A172 (cell line): Measurements from ENCODE around the gene TNS1. TPM values are rescaled to one million over a fixed set of nuclear protein-coding genes. Genes with fewer than 3 reads are reported as not detected.

Source experiments
- DNase-seq: peaks from one replicate; pipeline ENCODE4 v3.0.0-alpha.2; 2015; ENCODE audit warnings: low spot score
- total RNA-seq: library from RNA; depleted of rRNA; stranded (reverse); fragments of >200 nt; shearing (Covaris generic); gene quantifications from 2 replicates; pipeline ENCODE4 v1.2.3, GENCODE V29; 2014

Gene TNS1
- total RNA-seq, 1 experiment from 2014 or later = 1.6 TPM

DNA sequence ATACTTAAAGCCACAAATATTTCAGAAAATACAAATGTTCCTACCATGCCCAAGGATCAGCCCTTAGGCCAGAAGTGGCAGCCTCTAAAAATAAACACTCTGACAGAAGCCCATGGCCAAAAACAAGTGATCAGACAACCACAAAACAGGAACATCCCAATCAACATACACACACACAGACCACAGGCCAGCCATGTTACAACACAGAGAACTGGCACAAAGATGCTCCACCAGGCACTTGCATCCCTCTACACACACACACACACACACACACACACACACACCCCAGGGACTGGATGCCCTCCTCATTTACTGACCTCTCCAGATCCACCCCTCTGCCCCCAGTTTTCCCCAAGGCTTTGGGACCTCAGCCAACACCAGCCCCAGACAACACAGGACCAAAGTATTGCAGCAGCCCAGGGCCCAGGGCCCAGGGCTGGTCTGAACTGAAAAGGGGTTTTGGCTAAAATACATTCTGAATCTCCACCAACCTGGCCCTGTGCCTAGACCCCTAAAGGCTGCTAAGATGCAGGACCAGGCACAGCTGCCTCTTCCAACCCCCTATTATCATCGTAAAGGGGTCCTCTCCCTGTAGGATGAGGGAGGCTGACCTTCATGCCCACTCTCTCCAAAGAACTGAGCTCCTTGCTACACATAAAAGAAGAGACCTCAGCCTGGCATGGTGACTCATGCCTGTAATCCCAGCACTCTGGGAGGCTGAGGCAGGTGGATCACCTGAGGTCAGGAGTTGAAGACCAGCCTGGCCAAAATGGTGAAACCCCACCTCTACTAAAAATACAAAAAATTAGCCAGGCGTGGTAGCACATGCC, 151.4 kb downstream of the TNS1 start:
- no peak for DNase-seq

DNA sequence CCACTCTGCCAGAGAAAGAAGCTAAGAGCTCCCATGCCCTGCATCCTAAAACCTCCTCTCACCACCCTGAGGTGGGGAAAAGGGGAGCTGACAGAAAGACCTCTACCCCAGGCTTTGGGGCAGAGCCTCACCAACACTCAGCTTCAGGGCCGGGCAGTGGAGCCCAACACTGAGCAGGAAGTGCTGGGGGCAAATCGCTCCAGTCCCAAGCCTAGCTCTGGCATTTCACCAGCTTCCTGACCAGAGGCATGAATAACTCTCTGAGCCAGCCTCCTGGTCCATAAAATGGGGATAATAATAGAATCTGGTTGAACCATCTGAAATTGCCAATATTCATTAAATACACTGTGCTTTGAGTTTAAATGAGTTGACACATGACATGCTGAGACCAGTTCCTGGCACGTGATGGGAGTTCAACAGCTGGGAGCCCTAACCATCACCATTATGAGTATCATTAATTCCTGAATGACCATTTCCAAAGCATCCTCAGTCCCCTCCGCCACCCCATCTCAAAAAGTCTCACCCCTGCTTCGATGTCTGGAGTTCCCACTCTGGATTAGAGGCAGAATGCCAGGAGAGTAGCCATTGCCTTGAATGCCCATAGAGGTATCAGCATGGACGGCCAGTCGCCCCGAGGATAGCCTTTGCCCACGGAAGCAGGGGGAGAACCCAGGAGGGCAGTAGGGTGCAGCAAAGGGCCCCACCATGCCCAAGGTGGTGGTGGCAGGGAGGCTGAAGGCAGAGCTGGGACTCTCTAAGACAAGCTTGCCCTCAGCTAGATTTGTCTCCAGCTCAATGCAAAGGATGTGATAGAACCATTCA, 153.4 kb downstream of the TNS1 start:
- DNase-seq = no peak

DNA sequence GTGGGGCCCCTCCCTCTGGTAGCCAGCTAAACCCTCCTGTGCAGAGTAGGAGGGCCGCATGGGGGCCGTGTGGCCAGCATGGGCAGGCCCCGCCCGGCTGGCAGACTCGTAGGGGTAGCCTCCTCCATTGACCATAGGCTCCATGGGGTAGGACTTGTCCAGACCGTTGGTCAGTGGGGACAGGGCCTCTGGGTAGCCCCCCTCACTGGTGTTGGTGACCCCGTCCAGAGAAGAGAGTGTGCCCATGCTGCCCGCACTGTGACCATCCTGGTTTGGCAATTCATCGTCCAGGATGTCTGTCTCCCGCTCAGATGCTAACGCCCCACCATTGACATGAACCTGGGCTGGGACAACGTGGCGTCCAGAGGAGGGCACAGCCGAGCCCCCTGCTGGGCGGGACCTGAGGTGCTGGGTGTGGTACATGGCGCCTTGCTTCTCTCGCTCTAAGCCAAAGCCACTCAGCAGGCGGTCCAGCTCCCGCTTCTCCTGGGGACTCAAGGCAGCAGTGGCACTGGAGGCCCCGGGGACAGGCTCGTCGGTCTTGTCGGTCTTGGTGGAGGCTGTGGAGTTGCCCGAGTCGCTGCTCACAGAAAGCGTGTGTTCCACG, 154.3 kb downstream of the TNS1 start:
- no peak for DNase-seq

DNA sequence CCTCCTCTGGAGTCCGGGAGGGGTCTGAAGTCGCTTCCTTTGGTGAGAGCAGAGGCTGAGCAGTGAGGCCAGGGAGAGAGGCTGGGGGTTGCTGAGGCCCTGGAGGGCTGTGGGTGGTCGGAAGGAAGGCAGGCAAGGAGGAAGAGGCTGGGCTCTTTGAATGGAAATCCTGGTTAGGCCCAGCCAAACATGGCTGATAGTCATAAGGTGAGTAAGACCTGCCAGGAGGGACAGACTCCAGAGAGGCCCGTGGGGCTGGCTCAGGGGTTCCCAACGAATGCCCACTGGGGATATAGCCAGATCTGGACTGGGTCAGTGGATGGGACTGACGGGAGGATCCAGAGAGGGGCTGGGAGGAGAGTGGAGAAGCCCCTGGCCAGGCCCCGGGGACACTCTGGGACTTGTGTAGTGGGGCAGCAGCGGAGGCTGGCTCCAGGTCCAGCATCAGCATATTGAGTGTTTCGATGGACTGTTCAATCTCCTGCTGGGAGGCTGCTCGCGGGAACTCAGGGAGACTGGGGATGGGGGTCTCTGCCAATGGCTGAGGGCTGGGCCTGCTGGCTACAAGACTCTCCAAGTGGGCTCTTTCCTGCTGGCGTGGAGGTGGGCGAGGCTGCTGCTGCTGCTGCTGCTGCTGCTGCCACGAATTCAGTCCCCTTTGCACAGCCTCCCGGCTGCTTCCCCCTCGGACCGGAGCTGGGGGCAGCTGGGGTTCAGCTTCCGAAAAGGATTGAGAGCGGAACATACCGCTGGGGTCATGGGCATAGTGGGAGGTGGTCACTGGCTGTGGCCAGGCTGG, 155.0 kb downstream of the TNS1 start:
- DNase-seq = no peak

DNA sequence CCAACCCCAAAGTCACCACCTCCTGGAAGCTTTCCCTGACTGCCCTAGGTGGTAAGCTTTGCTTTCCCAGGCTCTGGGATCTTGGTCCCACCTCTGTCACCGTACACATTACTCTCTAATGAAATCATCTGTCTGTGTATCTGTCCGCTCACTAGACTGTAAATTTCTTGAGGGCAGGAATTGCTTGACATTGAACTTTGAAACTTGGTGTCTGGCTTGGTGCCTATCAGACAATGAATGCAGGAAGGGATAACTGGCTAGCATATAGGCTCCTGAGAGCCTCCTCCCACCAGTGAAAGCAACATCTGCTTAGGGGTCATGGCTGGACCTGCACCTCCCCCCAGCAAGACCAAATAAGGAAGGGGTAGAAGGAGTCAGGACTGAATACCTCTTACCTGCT, 155.7 kb downstream of the TNS1 start:
- DNase-seq = no peak

DNA sequence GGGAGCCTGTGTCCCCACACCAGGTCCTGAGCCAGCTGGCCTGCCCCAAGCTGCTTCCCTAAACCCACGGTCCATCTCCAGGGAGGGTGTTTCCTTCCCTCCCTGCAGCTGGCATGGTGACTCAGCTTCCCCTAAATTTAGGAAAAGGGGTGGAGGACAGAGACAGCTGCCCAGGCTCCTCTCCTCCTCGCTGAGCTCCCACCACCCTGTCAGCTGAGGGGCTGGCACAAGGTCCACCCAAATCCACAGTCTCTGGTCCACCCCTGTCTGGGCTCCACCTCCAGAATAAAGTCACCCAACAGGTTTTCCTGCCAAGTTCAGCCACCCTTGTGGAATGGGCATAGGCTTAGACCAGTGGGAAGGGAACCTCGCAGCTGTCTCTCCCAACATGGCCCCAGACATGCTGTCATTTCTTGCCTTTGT, 156.5 kb downstream of the TNS1 start:
- DNase-seq = no peak

DNA sequence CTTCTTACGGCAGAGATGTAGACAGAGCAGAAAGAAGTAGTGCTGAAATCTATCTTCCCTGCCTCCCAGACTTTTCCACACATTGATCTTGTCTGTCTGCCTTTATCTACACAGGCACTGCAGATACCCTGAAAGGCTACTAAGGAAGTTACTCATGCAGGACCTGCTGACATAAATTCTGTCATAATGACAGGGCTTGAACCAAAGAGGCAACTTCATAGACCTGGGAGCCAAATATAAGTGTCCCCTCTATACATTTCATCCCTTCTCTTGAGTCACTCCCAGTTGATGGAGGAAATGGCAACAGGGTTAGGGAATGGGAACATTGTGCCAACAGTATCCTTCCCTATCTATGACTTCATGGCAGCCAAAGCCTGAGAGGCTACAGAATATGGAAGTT, 157.5 kb downstream of the TNS1 start:
- no peak for DNase-seq

DNA sequence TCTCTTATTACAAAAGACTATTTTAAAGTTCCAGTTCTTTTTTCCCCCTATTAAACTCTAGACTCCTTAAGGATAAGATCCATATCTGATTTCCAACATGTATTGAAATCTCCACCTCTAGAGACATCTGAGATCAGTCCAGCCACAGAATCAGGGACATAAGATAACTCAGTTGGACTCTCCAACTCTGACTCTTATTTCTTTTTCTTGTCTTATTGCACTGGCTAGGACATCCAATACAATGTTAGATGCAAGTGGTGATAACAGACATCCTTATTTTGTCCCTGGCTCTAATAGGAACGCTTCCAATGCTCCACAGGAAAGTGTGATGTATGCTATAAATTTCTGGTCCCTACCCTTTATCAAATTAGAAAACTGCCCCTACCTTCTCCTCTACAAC, 158.1 kb downstream of the TNS1 start:
- DNase-seq = no peak

DNA sequence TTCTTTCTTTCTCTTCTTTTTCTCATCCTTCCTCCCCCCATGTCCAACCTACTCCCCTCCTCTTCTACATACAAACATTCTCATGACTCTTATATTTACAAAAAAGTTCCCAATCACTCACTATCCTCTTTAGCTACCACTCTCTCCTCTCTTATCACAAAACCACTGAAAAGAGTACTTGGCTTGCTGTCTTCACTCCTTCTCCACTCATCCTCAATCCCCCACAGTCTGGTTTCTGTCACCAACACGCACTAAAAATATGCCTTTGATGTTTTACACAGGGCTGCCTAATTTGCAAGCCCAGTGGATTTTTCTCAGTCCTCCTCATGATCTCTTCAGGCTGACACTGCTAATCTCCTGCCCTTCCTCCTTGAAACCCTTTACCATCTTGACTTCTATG, 159.5 kb downstream of the TNS1 start:
- no peak for DNase-seq

DNA sequence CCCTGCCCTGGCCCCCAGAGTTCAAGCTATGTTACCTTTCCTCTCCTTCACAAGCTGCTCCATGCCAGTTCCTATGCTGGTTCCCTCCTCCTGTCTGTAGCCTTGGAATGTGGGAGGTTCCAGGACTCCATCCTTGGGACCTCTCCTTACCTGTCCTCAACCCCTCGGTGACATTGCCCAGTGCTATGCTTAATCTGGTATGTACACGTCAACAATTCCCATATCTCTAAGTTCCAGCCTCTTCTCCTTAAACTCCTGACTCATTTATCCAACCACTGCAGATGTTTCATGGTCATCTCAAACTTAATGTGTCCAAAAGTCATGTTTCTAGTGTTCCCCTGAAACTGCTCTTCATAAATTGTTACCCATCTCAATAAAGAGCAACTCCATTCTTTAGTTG, 160.8 kb downstream of the TNS1 start:
- DNase-seq = no peak

DNA sequence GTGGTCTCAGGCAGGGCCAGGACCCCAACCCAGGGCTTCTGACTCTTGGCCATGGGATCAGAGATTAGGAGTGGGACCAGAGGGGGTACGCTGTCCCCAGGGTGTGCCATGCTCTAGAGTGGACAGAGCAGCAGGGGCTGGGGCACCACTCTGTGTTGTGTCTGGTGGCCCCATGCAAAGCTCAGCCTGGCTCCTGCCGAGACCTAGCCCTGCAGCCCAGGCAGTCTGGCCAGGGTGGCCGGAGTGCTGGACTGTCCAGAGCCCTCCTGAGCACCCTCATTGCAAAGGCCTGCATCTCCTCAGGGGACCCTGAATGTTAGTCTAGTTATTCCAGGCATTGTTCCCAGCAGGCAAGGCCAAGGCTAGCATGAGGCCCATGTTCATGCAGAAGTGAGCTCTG, 162.3 kb downstream of the TNS1 start:
- no peak for DNase-seq

DNA sequence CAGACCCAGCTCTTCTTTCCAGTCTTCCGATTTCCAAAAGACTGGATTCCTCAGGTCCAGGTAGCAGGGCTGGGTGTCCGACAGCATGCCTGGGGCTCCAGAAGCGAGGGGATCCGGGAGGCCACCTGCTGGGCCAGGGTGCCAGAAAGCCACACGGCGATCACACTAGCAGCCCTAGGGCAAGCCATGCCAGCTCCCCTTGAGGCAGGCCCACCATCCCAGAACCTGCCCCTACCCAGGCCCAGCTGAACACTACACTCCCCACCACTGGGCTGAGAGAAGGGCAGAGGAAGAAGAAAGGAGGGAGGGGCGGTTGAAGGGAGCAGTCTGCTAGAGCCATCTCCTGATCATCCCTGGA, 163.1 kb downstream of the TNS1 start:
- no peak for DNase-seq

DNA sequence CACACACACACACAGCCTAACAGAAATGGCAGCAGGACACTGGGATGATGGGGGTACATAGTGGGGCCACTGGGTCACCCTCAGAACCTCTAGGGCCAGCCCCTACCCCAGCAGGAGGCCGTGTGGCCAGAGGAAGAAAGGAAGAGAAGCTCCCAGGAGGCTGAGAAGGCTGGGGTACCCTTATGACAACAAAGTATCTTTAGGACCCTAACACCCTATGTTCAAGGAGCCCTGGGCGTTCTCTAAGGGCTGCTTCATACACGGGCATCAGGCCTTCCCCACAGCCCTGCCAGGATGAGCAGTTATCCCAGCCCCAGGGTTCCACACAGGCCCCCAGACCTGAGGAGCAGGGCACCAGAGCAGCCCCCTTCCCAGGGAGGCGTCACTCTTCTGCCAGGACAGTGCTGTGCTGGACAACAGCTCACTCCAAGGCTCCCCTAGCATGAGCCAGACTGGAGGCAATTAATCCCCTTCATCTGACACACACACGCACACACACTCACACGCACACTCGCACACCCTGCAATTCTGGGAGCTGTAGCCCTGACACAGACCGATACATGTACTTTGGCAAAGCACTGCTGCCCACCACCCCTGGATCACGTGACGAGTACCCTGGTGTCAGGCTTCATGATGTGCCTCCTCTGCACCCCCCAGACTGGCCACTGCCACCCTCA, 163.6 kb downstream of the TNS1 start:
- DNase-seq = no peak

DNA sequence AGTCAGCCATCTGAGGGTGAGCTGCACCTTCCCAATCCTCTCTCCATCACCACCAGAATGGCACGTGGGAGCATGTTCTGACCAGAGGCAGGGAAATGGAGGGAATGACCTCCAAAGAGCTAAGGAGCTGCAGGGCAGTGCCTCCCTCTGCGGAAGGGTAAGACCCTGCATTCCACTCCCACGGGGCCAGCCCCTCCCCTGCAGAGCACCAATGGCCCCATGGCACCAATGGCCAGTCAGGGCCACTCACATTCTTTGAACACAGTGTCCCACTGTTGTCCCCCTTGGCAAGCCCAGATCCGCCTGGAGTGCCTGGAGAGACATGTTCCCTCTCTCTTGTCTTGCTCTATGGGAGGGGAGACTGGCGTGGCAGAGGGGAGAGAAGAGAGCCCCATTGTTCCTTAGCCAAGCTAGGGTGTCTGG, 164.4 kb downstream of the TNS1 start:
- DNase-seq = no peak

DNA sequence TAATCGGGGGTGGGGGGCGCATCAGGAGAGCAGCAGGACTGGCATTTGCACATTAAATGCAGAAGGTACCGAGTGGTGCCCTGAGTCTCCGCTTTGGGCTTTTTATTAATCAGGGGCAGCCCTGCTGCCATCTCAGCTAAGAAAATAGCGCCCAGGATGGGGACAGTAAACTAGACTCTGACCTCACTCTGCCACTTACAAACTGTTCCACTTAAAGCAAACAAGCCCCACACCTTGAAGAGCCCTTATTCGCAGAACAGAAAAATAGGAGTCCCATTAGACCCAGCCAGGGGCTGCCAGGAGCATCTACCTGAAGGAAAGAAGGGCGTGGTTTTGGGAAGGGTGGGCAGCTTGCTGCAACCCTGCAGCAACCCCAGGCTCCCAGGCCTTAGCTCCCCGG, 165.3 kb downstream of the TNS1 start:
- no peak for DNase-seq

DNA sequence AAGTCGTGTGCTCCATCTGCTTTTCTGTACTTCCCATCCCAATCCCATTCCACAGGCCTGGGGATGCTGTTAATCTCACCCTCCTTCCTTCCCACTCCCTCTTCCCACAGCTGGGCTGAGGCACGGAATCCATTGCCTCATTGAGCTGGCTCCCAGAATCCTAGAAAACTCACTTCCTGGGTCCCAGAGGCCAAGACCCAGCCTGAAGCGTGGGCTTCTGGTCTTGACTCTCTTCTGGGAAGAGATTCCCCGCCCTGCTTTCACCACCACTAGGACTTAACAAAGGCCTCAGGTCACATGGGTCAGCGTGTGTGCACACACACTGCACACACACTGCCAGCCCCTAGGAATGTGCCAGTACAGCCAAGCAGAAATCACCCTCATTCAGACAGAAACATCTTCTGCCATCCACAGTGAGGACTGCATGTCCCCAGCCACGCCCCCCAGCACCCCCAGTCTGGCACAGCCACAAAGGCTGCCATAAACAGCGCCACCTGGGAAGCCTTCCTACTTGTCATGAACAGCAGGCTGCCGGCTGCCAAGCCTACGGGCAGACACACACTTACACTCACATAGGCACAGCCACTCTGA, 165.8 kb downstream of the TNS1 start:
- no peak for DNase-seq

DNA sequence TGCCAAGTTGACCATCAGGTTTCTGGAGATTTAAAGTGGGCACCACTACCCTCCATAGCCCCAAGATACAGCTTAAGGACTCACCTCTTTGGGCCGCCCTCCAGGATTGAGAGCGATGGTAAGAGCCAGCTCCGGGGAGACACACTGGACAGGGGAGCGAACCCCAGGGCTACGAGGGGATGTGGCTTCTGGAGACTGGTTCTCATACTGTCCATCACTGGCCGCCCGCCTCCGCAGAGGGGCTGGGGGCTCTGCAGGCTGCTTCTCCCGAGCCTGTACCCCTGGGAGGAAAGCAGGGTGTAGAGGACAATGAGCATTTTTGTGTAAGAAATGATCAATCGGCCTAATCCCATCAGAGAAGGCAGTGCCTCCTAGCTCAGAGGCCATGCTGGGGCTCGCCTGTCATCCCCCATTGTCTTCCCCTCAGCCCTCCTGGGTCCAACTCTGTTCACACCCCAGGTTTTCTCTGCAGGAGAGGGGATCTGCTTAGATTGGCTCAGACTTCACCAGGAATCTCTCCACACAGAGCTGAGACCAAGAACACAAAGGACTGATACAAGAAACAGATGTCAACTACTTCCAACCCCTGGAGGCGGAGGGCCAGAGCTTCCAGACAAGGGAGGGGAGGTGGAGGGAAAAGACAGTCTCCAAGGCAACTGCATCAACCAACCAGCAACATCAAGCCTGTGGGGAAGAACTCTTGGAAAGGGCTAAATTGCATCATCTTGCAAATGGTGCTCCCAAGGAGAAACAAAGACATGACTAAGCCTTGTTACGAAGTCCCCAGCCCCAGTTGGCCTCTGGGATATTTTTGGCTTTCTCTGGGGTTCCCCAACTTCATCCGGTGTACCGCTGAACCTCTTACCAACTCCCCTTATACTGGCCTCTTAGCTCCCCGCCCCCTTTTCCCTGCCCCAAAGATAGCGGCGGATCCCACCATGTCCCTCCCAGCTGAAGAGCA, 166.6 kb downstream of the TNS1 start:
- no peak for DNase-seq

DNA sequence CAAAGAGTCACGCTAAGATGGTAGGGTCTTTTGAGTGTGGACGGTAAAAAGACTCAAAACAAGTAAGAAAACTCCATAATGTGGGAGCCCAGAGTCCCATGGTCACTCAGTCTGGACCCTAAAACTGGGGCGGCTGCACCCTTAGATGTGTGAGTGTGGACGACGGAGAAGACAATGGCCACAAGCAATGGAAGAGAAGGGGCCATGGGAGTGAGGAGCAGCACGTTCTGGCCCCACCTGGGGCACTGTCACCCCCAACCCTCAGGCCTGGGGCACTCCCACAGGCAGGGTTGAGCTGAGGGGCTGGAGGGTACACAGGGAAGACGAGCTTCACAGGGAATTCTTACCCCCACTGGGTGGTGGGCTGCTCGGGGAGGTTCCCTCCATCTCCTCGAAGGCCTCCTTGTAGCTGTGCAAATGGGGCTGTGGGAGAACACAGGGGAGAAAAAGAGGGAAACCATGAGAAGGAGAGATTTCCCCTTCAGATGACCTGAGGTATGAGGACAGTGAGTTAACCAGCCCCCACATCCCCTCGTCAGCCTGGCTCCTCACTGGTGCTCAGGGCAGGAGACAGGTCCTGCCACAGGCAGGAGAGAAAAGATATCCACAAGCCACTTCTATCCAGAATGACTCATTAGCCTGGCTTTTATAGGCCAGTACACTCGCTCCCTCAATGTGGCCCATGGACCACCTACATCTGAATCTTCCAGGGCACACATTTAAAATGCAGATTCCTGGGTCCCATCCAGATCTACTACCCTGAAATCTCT, 167.9 kb downstream of the TNS1 start:
- DNase-seq = no peak

DNA sequence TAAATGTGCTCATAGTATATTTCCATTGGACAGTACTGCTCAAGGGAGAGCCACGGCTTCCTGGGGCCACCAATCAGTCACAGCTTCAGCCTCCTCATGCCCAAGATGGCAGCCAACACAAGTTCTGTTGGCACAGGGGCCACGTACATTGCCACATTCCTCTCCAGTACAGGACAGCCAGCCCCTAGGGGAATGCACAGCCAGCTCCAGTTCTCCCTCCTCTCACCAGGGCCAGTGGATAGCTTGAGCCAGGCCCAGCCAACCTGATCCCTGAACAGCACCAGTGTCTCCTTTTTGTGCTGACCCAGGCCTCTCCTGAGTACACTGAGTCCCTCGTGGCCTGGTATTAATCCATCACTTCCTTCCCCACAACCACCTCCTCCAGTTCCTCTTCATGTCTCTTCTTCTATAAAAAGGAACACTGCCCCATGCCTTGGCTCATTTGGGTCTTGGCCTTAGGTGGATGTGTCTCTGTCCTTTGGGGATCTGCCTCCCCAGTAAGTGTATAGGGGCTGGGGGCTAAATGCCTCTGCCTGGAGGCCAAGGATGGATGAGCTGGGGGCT, 168.7 kb downstream of the TNS1 start:
- DNase-seq = no peak
